GM13977 (cell line): ENCODE measurements around the gene LNP1.

ENCODE experiments used
- DNase-seq: peaks from one replicate; pipeline ENCODE4 v3.0.0; 2012; ENCODE audit warnings: low spot score
- in situ Hi-C: fragments of 300-500 bp; cut with MboI; formaldehyde crosslinking; loops from one replicate; pipeline ENCODE4 v1.12.0; 2022; ENCODE audit warnings: low sequenced_read_pairs, low pct_unique_long_range_greater_than_20kb, mixed read lengths, inconsistent platforms; ENCODE audit not compliant: unreplicated experiment
- TF ChIP-seq, protein P1 (sequence below): IDR thresholded peaks from 2 replicates; pipeline ENCODE4 v1.5.1; 2012; ENCODE audit warnings: mild to moderate bottlenecking, control low read depth; ENCODE audit not compliant: insufficient read depth; ENCODE audit errors: extremely low read depth, missing control alignments

LNP1 gene

DNA sequence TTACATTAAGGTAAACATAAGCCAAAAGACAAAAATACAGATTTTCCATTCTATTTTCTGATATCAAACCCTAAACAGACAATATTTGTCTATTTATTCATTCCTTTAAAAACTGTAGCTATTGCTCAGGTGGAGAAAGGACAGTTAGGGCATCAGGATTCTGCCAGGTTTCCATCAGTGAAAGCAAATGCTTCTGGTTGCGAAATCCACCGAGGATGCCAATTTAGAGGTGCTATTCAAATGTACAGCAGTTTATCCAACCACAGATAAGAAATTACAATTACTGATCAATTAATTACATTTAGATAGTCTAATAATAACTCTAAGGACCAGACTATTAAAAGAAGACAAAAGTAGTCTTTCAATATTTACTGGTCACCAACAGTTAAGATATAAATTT is 4.4 kb upstream of the LNP1 start:
- in situ Hi-C loops, result no loop called here
- TF ChIP-seq, protein P1, sequence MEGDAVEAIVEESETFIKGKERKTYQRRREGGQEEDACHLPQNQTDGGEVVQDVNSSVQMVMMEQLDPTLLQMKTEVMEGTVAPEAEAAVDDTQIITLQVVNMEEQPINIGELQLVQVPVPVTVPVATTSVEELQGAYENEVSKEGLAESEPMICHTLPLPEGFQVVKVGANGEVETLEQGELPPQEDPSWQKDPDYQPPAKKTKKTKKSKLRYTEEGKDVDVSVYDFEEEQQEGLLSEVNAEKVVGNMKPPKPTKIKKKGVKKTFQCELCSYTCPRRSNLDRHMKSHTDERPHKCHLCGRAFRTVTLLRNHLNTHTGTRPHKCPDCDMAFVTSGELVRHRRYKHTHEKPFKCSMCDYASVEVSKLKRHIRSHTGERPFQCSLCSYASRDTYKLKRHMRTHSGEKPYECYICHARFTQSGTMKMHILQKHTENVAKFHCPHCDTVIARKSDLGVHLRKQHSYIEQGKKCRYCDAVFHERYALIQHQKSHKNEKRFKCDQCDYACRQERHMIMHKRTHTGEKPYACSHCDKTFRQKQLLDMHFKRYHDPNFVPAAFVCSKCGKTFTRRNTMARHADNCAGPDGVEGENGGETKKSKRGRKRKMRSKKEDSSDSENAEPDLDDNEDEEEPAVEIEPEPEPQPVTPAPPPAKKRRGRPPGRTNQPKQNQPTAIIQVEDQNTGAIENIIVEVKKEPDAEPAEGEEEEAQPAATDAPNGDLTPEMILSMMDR, result no peak

GRCh38 chr3:100399341-100400071 is 1.8 kb upstream of the LNP1 start:
- in situ Hi-C loops, result no loop called here
- TF ChIP-seq, protein P1, result no peak
- DNase-seq, result no peak

More for the DNA sequence above, 4.4 kb upstream of the LNP1 start:
- no peak for DNase-seq

DNA sequence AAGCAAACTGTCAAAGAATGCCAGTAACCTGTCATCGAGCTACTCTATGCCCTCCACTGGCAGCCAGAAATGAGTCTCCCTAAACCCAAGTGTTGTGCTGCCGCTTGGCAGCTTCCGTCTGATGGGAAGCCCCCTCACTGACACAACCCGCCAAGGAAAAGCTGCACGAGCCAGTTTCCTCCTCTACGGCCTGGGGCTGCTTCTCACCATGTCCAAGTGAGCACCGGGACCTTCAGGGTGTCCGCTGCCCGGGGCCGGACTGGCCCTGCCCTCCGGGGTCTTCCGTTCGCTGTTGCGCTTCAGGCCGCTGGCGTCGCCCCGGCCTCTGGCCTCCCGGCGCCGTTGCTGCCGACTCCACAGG is 940 bp upstream of the LNP1 start:
- DNase-seq, result peak; percentile 11
- TF ChIP-seq, protein P1, result no peak
- in situ Hi-C loops, result no loop called here

DNA sequence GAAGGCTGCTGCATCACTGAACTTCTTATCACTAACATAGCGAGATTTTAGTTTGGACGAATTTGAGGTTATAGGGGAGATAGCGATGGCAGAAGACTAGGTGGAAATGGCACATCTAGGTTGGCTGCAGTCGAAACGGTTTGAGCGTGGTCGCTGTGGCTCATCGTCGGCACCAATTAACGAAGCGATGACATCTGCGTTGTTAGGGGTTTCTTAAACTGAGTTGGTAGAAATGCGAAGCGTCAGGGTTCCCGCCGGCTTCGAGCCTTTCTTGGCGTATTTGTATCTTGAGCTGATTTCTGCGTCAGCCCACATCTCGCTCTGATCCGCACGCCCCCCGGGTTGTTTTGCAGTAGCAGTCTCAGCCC is 319 bp downstream of the LNP1 start:
- peak; percentile 17 for DNase-seq
- in situ Hi-C loops, result no loop called here

GRCh38 chr3:100402256-100402655 is 917 bp downstream of the LNP1 start:
- in situ Hi-C loops, result no loop called here
- TF ChIP-seq, protein P1, result no peak
- DNase-seq, result no peak

More for the DNA sequence above, 319 bp downstream of the LNP1 start:
- TF ChIP-seq, protein P1, result no peak

- in situ Hi-C loops, result no loop called here
- TF ChIP-seq, protein P1, result no peak
- DNase-seq, result no peak
These were observed 1.6 kb downstream of the LNP1 start for GRCh38 chr3:100402891-100403290.
